ENCODE data around the gene STK16. TPM values are rescaled to one million over a fixed set of nuclear protein-coding genes. Genes with fewer than 3 reads are reported as not detected.

Gene STK16
- total RNA-seq, 1 donor from 2014 or later = 31.0 TPM

DNA sequence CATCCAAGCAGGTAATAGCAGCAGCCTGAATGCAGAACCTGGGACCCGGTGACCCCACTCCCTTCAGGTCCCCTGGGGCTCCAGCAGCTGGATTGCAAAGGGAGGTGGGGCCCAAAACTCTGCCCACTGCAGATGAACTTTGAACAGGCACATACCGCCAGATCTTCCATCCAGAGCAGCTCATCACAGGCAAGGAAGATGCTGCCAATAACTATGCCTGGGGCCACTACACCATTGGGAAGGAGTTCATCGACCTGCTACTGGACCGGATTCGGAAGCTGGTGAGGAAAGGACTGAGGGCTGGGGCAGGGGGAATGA, 24.7 kb downstream of the STK16 start:
- CTCF ChIA-PET = interaction anchor here (2.3 kb wide), 1 partner anchor 24 kb away, joined by 10 read pairs; no protein-coding TSS in a partner anchor
- Mint-ChIP-seq H3K4me3 (no peak overlapping the region), H3K27me3 (no peaks in the 10 kb centered on the region), H3K9me3 (no peaks in the 10 kb centered on the region), H3K36me3 (ENCODE audit: low read depth) (no peaks in the 10 kb centered on the region), H3K4me1 (peaks cover 3% of the 10 kb centered on the region), H3K27ac (no peak overlapping the region)
- intact Hi-C loops (cut with micrococcal nuclease) = no loop called here
- POLR2A ChIA-PET = interaction anchor here (1.8 kb wide), 1 partner anchor 16 kb away, joined by 7 read pairs; the partner anchor contains the start of gene TUBA4A
- no peak for ATAC-seq (ENCODE audit: low read depth)
- no peak for DNase-seq
- TF ChIP-seq, protein P1, sequence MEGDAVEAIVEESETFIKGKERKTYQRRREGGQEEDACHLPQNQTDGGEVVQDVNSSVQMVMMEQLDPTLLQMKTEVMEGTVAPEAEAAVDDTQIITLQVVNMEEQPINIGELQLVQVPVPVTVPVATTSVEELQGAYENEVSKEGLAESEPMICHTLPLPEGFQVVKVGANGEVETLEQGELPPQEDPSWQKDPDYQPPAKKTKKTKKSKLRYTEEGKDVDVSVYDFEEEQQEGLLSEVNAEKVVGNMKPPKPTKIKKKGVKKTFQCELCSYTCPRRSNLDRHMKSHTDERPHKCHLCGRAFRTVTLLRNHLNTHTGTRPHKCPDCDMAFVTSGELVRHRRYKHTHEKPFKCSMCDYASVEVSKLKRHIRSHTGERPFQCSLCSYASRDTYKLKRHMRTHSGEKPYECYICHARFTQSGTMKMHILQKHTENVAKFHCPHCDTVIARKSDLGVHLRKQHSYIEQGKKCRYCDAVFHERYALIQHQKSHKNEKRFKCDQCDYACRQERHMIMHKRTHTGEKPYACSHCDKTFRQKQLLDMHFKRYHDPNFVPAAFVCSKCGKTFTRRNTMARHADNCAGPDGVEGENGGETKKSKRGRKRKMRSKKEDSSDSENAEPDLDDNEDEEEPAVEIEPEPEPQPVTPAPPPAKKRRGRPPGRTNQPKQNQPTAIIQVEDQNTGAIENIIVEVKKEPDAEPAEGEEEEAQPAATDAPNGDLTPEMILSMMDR (IDR thresholded peaks at IDR 0.05) = no peak

DNA sequence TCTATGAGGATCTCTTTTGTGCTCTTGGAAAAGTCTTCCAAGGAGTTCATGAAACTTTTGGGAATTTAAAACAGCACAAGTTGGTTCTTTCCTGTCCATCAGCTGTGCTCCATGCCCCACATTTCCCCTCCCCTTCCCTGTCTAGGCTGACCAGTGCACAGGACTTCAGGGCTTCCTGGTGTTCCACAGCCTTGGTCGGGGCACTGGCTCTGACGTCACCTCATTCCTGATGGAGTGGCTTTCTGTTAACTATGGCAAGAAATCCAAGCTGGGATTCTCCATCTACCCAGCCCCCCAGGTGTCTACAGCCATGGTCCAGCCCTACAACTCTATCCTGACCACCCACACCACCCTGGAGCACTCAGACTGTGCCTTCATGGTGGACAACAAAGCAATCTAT, 25.7 kb downstream of the STK16 start:
- H3K27me3 Mint-ChIP-seq = no peaks in the 10 kb centered on the region
- no peak for ATAC-seq (ENCODE audit: low read depth)
- intact Hi-C loops (cut with micrococcal nuclease) = no loop called here
- no peaks in the 10 kb centered on the region for H3K9me3 Mint-ChIP-seq
- H3K4me1 Mint-ChIP-seq = peaks cover 3% of the 10 kb centered on the region
- no peak overlapping the region for H3K27ac Mint-ChIP-seq
- ChIA-PET CTCF (interaction anchor here (2.3 kb wide), 1 partner anchor 23 kb away, joined by 10 read pairs; no protein-coding TSS in a partner anchor), POLR2A (no interaction called here)
- no peak for DNase-seq
- H3K36me3 Mint-ChIP-seq (ENCODE audit: low read depth) = no peaks in the 10 kb centered on the region
- TF ChIP-seq, protein P1 (IDR thresholded peaks at IDR 0.05) = no peak
- no peak overlapping the region for H3K4me3 Mint-ChIP-seq

DNA sequence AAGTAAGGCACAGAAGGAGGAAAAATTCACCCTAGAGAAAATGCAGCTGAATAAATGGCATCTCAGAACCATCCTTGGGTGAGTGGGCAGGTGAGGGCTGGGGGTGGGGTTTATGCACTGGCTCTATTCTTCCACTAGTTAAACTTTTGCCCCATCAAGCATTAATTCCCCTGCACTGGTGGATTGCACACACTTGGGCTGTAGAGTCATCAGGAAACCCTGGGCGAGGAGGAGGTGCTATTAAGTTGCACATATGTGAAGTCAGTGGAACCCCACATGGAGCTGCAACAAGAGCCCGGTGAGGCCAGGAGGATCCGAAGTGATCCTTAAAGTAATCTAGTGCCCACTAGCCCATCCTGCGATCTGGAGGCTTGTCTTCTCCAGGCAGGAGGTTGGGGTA, 27.1 kb downstream of the STK16 start:
- no peaks in the 10 kb centered on the region for H3K36me3 Mint-ChIP-seq (ENCODE audit: low read depth)
- no peak overlapping the region for H3K27ac Mint-ChIP-seq
- intact Hi-C loops (cut with micrococcal nuclease) = no loop called here
- no peak for DNase-seq
- ATAC-seq (ENCODE audit: low read depth) = no peak
- H3K9me3 Mint-ChIP-seq = no peaks in the 10 kb centered on the region
- no peaks in the 10 kb centered on the region for H3K27me3 Mint-ChIP-seq
- CTCF ChIA-PET = interaction anchor here (2.6 kb wide), 1 partner anchor 22 kb away, joined by 13 read pairs; no protein-coding TSS in a partner anchor
- H3K4me1 Mint-ChIP-seq = peaks cover 13% of the 10 kb centered on the region
- H3K4me3 Mint-ChIP-seq = no peak overlapping the region
- TF ChIP-seq, protein P1 (IDR thresholded peaks at IDR 0.05) = no peak
- POLR2A ChIA-PET = no interaction called here

DNA sequence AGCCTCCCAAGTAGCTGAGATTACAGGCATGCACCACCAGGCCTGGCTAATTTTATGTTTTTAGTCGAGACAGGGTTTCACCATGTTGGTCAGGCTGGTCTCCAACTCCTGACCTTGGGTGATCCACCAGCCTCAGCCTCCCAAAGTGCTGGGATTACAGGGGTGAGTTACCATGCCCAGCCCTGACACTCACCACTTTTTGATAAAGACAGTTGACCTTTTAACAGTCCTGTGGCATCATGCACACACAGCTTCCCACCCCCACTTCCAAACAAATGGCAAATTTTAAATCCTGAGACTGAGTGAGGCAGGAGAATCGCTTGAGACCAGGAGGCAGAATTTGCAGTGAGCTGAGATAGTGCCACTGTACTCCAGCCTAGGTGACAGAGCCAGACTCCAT, 27.7 kb downstream of the STK16 start:
- intact Hi-C loops (cut with micrococcal nuclease) = no loop called here
- TF ChIP-seq, protein P1 (IDR thresholded peaks at IDR 0.05) = no peak

DNA sequence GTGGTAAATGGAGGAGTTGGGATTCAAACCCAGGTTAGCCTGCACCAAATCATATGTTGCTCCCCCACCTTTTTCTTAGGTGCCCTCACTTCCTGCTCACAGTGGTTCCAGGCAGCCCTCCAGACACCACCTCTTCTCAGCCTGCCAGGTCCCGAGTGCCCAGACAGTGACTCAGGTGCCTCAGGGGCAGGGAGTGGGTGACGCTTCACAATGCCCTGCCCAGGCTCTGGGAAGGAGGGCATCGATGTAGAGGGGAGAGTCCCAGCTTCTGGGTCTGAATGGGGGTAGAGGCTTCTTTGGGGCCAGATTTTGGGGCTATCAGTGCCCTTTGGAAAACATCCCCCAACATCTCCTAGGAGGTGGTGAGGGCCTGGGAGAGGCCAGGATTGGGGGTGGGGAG, 28.7 kb downstream of the STK16 start:
- H3K27me3 Mint-ChIP-seq = no peaks in the 10 kb centered on the region
- TF ChIP-seq, protein P1 (IDR thresholded peaks at IDR 0.05) = no peak
- CTCF ChIA-PET = interaction anchor here (1.3 to 2.6 kb wide), 2 partner anchors 21 to 63 kb away, joined by 3 to 13 read pairs; no protein-coding TSS in a partner anchor
- peaks cover 2% of the 10 kb centered on the region for H3K36me3 Mint-ChIP-seq (ENCODE audit: low read depth)
- intact Hi-C loops (cut with micrococcal nuclease) = no loop called here
- no peak for DNase-seq
- no peak overlapping the region for H3K4me3 Mint-ChIP-seq
- POLR2A ChIA-PET = interaction anchor here (1.0 to 7.7 kb wide), 3 partner anchors 20 to 27 kb away, joined by 8 to 182 read pairs (median 17); partner anchors contain the start of genes GLB1L, STK16, TUBA4A and TUBA4B
- H3K27ac Mint-ChIP-seq = no peak overlapping the region
- no peak for ATAC-seq (ENCODE audit: low read depth)
- peaks cover 29% of the 10 kb centered on the region for H3K4me1 Mint-ChIP-seq
- H3K9me3 Mint-ChIP-seq = no peaks in the 10 kb centered on the region

More for the DNA sequence above, 27.7 kb downstream of the STK16 start:
- no peaks in the 10 kb centered on the region for H3K27me3 Mint-ChIP-seq
- ATAC-seq (ENCODE audit: low read depth) (no peak), DNase-seq (no peak)
- no peak overlapping the region for H3K4me3 Mint-ChIP-seq
- H3K4me1 Mint-ChIP-seq = peaks cover 19% of the 10 kb centered on the region
- POLR2A ChIA-PET = no interaction called here
- H3K36me3 Mint-ChIP-seq (ENCODE audit: low read depth) = peaks cover 2% of the 10 kb centered on the region
- CTCF ChIA-PET = interaction anchor here (2.6 kb wide), 1 partner anchor 22 kb away, joined by 13 read pairs; no protein-coding TSS in a partner anchor
- H3K27ac Mint-ChIP-seq = no peak overlapping the region
- no peaks in the 10 kb centered on the region for H3K9me3 Mint-ChIP-seq
